HCT116 (cell line): Measurements from ENCODE around the gene INAVA. TPM values are rescaled to one million over a fixed set of nuclear protein-coding genes. Genes with fewer than 3 reads are reported as not detected.

ENCODE experiments used
- ATAC-seq: fragments of 200-7000 bp; cut with Tn5 transposase; 2 replicates; pipeline ENCODE4 v1.9.1; 2020; ENCODE audit warnings: mild to moderate bottlenecking, moderate library complexity
- BruUV-seq: library from RNA; stranded (reverse); fragments of 400-500 nt; replicated peaks from 2 replicates; lab custom pipeline; 2021; lab: Mats Ljungman, UMichigan
- CTCF ChIA-PET: fragments of 300-600 bp; sonication (Branson Sonifier 250); formaldehyde crosslinking; loops from one replicate; lab custom pipeline; 2021; ENCODE audit warnings: antibody characterized with exemption; lab: Charles Lee
- POLR2A ChIA-PET: fragments of 300-600, 350-600 bp; sonication (Branson Sonifier 250); formaldehyde crosslinking; loops from one replicate; lab custom pipeline; 2021; ENCODE audit warnings: antibody characterized with exemption; lab: Charles Lee
- RAD21 ChIA-PET, 2 experiments: fragments of 300-600 bp; sonication (Branson Sonifier 250); formaldehyde crosslinking; loops; one replicate each; lab custom pipeline; 2023; ENCODE audit warnings: low total read pairs in 2 of 2; ENCODE audit not compliant: uncharacterized antibody in 2 of 2, unreplicated experiment in 2 of 2, low non-redundant PET in 1 of 2; lab: Charles Lee
- DNase-seq: peaks from one replicate; pipeline ENCODE4 v3.0.0-alpha.2; 2010; ENCODE audit warnings: low read depth, low spot score
- H2AFZ ChIP-seq: fragments of 200-600 bp; shearing (Covaris generic), sonication (generic); 2 replicates; pipeline ENCODE4 v1.6.1; 2017; ENCODE audit warnings: low read depth, mixed run types, mixed read lengths, antibody characterized with exemption, low read length; ENCODE audit not compliant: poor library complexity, severe bottlenecking
- H3K27ac ChIP-seq: 2 replicates; pipeline ENCODE4 v1.5.1; 2012; ENCODE audit warnings: low read depth, low read length
- H3K27me3 ChIP-seq: fragments of 200-600 bp; sonication (generic); 2 replicates; pipeline ENCODE4 v1.6.1; 2016; ENCODE audit warnings: mixed run types, low read length, mixed read lengths; ENCODE audit not compliant: insufficient read depth
- H3K36me3 ChIP-seq, 2 experiments: fragments of 200-500 bp in 1 of 2; fragments of 200-600 bp in 1 of 2; sonication (Bioruptor generic) in 1 of 2; sonication (generic) in 1 of 2; 2 replicates each; pipeline versions ENCODE4 v1.5.1 to v1.6.1; 2014 to 2016; ENCODE audit warnings: low read length in 2 of 2, inconsistent platforms in 1 of 2, mixed read lengths in 1 of 2, mixed run types in 1 of 2; ENCODE audit not compliant: insufficient read depth in 2 of 2, control insufficient read depth in 1 of 2
- H3K4me1 ChIP-seq, 2 experiments: fragments of 200-600 bp in 1 of 2; sonication (generic) in 1 of 2; 2 replicates each; pipeline versions ENCODE4 v1.5.1 to v1.6.1; 2012 to 2017; ENCODE audit warnings: low read length in 2 of 2, inconsistent platforms in 1 of 2, mild to moderate bottlenecking in 1 of 2, mixed read lengths in 1 of 2, mixed run types in 1 of 2, moderate library complexity in 1 of 2; ENCODE audit not compliant: insufficient read depth in 2 of 2, control insufficient read depth in 1 of 2
- H3K4me2 ChIP-seq: fragments of 200-600 bp; sonication (generic); 2 replicates; pipeline ENCODE4 v1.6.1; 2017; ENCODE audit warnings: mixed run types, low read length, mixed read lengths
- H3K4me3 ChIP-seq, 2 experiments: fragments of 200-600 bp in 1 of 2; sonication (generic) in 1 of 2; replicated peaks in 1 of 2; 2 replicates each; pipeline ENCODE4 v1.5.1; 2011 to 2016; ENCODE audit warnings: low read length in 2 of 2, control low read depth in 1 of 2, low read depth in 1 of 2, mild to moderate bottlenecking in 1 of 2, mixed read lengths in 1 of 2, mixed run types in 1 of 2
- H3K79me2 ChIP-seq: fragments of 200-600 bp; sonication (generic); 2 replicates; pipeline ENCODE4 v1.6.1; 2017; ENCODE audit warnings: mild to moderate bottlenecking, mixed run types, low read length, moderate library complexity, mixed read lengths; ENCODE audit not compliant: insufficient read depth
- H3K9ac ChIP-seq: fragments of 200-600 bp; sonication (generic); 2 replicates; pipeline ENCODE4 v1.6.1; 2016; ENCODE audit warnings: low read length, mixed read lengths
- H3K9me2 ChIP-seq: fragments of 200-600 bp; sonication (generic), shearing (Covaris generic); 2 replicates; pipeline ENCODE4 v1.6.1; 2017; ENCODE audit warnings: mixed run types, mild to moderate bottlenecking, moderate library complexity; ENCODE audit not compliant: insufficient read depth
- H3K9me3 ChIP-seq, 2 experiments: fragments of 200-500 bp in 1 of 2; fragments of 200-600 bp in 1 of 2; sonication (Bioruptor generic) in 1 of 2; sonication (generic) in 1 of 2; 2 replicates each; pipeline ENCODE4 v1.6.1; 2014 to 2017; ENCODE audit warnings: low read length in 2 of 2, mixed read lengths in 2 of 2, inconsistent platforms in 1 of 2, low read depth in 1 of 2, mild to moderate bottlenecking in 1 of 2, mixed run types in 1 of 2, moderate library complexity in 1 of 2; ENCODE audit not compliant: control insufficient read depth in 1 of 2, insufficient read depth in 1 of 2
- H4K20me1 ChIP-seq: fragments of 200-600 bp; sonication (generic), shearing (Covaris generic); 2 replicates; pipeline ENCODE4 v1.6.1; 2017; ENCODE audit warnings: mixed run types, mild to moderate bottlenecking, moderate library complexity; ENCODE audit not compliant: insufficient read depth
- CBX3 ChIP-seq: IDR thresholded peaks from 2 replicates; pipeline ENCODE4 v1.6.1; 2012; ENCODE audit warnings: low read depth
- CEBPB ChIP-seq: IDR thresholded peaks from 2 replicates; pipeline ENCODE4 v1.6.1; 2012; ENCODE audit warnings: low read depth
- EGR1 ChIP-seq: IDR thresholded peaks from 2 replicates; pipeline ENCODE4 v1.6.1; 2012; ENCODE audit warnings: low read depth
- ELF1 ChIP-seq: IDR thresholded peaks from 2 replicates; pipeline ENCODE4 v1.6.1; 2012; ENCODE audit warnings: low read depth, borderline replicate concordance
- EZH2phosphoT487 ChIP-seq: fragments of 200-600 bp; IDR thresholded peaks from 2 replicates; pipeline ENCODE4 v1.6.1; 2018; ENCODE audit warnings: antibody characterized with exemption, borderline replicate concordance
- POLR2AphosphoS5 ChIP-seq: IDR thresholded peaks from 2 replicates; pipeline ENCODE4 v1.6.1; 2011; ENCODE audit warnings: mild to moderate bottlenecking, low read depth, low read length, moderate library complexity
- RAD21 ChIP-seq: IDR thresholded peaks from 2 replicates; pipeline ENCODE4 v1.6.1; 2012; ENCODE audit warnings: low read depth, mild to moderate bottlenecking
- SP1 ChIP-seq: IDR thresholded peaks from 2 replicates; pipeline ENCODE4 v1.6.1; 2012; ENCODE audit warnings: low read depth
- SRF ChIP-seq: IDR thresholded peaks from 2 replicates; pipeline ENCODE4 v1.6.1; 2012; ENCODE audit warnings: low read depth
- YY1 ChIP-seq: IDR thresholded peaks from 2 replicates; pipeline ENCODE4 v1.6.1; 2011; ENCODE audit warnings: low read length, low read depth, moderate library complexity, mild to moderate bottlenecking; ENCODE audit not compliant: insufficient replicate concordance; ENCODE audit errors: extremely low read depth
- ZNF274 ChIP-seq: fragments of 200-500 bp; sonication (Bioruptor generic); IDR thresholded peaks from 2 replicates; pipeline ENCODE4 v1.6.1; 2014; ENCODE audit warnings: mild to moderate bottlenecking, low read depth, low read length, inconsistent platforms
- intact Hi-C: fragments of 100-400 bp; cut with micrococcal nuclease; formaldehyde crosslinking; loops from 2 replicates; pipeline ENCODE4 v1.10.0; 2022
- total RNA-seq: library from RNA; stranded (reverse); gene quantifications from one replicate; pipeline ENCODE4 v1.2.1, GENCODE V29; 2021; ENCODE audit not compliant: unreplicated experiment
- TF ChIP-seq, protein P1 (sequence below): IDR thresholded peaks from 2 replicates; pipeline ENCODE4 v1.6.1; 2012
- TF ChIP-seq, protein P2 (sequence below): IDR thresholded peaks from 2 replicates; pipeline ENCODE4 v1.6.1; 2011; ENCODE audit warnings: mild to moderate bottlenecking, low read length, moderate library complexity; ENCODE audit not compliant: insufficient replicate concordance; ENCODE audit errors: extremely low read depth

Gene INAVA
- total RNA-seq, 1 experiment from 2014 or later = 18.8 TPM

DNA sequence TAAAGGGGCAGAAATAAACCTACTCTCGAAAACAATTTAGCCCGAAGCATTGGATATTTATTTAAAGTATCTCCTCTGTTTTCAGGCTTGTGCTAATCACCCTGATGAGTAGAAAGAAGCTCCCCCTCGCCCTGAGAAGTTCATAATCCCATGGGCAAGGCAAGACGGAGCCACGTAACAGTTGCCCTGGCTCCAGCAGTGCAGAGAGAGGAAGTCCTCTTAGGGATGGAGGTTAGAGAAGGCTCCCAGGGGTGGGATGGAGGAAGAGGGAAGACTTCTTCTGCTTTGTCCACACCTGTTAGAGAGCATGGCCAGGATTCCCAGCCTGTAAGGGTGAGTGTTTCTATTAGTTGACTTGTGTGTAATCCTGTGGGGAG is 25.3 kb upstream of the INAVA start:
- intact Hi-C loops = no loop called here
- ChIA-PET RAD21 (no interaction called here), CTCF (no interaction called here), POLR2A (no interaction called here)
- Histone ChIP-seq H3K9me2 (no peaks in the 10 kb centered on the region), H3K27ac (no peak overlapping the region), H3K36me3 (no peaks in the 10 kb centered on the region), H3K4me2 (no peak overlapping the region), H3K4me3 (no peak overlapping the region), H3K79me2 (no peaks in the 10 kb centered on the region), H2AFZ (no peak overlapping the region), H3K4me1 (no peaks in the 10 kb centered on the region), H4K20me1 (no peaks in the 10 kb centered on the region), H3K9me3 (no peaks in the 10 kb centered on the region), H3K27me3 (no peaks in the 10 kb centered on the region), H3K9ac (no peak overlapping the region)
- DNase-seq (no peak), ATAC-seq (no peak)
- TF ChIP-seq ELF1 (no peak), EGR1 (no peak), CEBPB (no peak), CBX3 (no peak), ZNF274 (no peak), YY1 (no peak), SP1 (no peak), EZH2phosphoT487 (no peak), SRF (no peak), POLR2AphosphoS5 (no peak), RAD21 (no peak)
- TF ChIP-seq, protein P1, sequence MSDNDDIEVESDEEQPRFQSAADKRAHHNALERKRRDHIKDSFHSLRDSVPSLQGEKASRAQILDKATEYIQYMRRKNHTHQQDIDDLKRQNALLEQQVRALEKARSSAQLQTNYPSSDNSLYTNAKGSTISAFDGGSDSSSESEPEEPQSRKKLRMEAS = no peak
- TF ChIP-seq, protein P2, sequence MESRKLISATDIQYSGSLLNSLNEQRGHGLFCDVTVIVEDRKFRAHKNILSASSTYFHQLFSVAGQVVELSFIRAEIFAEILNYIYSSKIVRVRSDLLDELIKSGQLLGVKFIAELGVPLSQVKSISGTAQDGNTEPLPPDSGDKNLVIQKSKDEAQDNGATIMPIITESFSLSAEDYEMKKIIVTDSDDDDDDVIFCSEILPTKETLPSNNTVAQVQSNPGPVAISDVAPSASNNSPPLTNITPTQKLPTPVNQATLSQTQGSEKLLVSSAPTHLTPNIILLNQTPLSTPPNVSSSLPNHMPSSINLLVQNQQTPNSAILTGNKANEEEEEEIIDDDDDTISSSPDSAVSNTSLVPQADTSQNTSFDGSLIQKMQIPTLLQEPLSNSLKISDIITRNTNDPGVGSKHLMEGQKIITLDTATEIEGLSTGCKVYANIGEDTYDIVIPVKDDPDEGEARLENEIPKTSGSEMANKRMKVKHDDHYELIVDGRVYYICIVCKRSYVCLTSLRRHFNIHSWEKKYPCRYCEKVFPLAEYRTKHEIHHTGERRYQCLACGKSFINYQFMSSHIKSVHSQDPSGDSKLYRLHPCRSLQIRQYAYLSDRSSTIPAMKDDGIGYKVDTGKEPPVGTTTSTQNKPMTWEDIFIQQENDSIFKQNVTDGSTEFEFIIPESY = no peak
- no TSS peak for BruUV-seq
